ENCODE results near the gene ANKRD33. TPM values are rescaled to one million over a fixed set of nuclear protein-coding genes. Genes with fewer than 3 reads are reported as not detected.

Gene ANKRD33
- total RNA-seq, 4 donors from 2014 or later = 0.14 to 2.9 (median 0.27) TPM; not detected in 1

- H3K9me3 ChIP-seq = no peaks in the 10 kb centered on the region
- no peak overlapping the region for H3K27ac ChIP-seq
- no peak overlapping the region for H3K4me3 ChIP-seq
- TF ChIP-seq POLR2A (IDR thresholded peaks at IDR 0.05) = no peak
- TF ChIP-seq, protein P1, sequence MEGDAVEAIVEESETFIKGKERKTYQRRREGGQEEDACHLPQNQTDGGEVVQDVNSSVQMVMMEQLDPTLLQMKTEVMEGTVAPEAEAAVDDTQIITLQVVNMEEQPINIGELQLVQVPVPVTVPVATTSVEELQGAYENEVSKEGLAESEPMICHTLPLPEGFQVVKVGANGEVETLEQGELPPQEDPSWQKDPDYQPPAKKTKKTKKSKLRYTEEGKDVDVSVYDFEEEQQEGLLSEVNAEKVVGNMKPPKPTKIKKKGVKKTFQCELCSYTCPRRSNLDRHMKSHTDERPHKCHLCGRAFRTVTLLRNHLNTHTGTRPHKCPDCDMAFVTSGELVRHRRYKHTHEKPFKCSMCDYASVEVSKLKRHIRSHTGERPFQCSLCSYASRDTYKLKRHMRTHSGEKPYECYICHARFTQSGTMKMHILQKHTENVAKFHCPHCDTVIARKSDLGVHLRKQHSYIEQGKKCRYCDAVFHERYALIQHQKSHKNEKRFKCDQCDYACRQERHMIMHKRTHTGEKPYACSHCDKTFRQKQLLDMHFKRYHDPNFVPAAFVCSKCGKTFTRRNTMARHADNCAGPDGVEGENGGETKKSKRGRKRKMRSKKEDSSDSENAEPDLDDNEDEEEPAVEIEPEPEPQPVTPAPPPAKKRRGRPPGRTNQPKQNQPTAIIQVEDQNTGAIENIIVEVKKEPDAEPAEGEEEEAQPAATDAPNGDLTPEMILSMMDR (IDR thresholded peaks at IDR 0.05) = no peak
- no peaks in the 10 kb centered on the region for H3K36me3 ChIP-seq
- no peaks in the 10 kb centered on the region for H3K27me3 ChIP-seq
- DNase-seq = no peak
- H3K4me1 ChIP-seq = no peaks in the 10 kb centered on the region
- intact Hi-C loops (cut with DNase I; ENCODE audit: low total_unique reads) = no loop called here
Observed at GRCh38 chr12:51938726-51939125, 50.8 kb downstream of the ANKRD33 start.

DNA sequence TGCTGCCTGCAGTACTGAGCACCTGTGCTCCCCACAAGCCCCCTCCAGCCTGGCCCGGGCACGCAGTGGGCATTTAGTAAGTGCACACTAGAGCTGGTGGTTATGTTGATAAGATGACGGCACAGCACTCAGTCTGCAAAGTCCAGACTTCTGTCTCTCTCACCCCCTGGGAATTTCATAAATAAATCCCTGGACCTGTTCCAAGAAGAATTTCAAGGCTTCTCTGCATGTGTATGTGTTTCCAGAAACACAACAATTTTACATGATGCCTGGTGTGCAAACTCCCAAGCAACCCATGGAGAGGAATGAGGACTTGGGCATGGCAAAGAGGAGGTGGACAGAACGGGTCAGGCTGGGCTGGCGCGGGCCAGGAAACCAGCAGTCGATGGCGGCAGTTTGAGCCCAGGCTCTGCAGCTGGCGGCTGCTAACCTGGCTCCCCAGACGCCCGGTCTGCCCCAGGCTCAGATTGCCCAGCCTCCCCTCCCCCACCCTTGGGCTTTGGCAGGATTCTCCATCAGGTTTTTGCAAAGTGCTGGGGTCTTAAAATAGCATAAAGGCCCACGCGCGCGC lies 53.2 kb downstream of the ANKRD33 start:
- Histone ChIP-seq H3K9me3 (peaks cover 0 to 3% of the 10 kb centered on the region in 2 donors), H3K27ac (no peak overlapping the region), H3K4me1 (no peaks in the 10 kb centered on the region), H3K4me3 (no peak overlapping the region), H3K36me3 (no peaks in the 10 kb centered on the region), H3K27me3 (no peaks in the 10 kb centered on the region)
- DNase-seq = no peak
- intact Hi-C loops (cut with DNase I; ENCODE audit: low total_unique reads) = no loop called here
- TF ChIP-seq POLR2A (IDR thresholded peaks at IDR 0.05) = no peak
- TF ChIP-seq, protein P1 (IDR thresholded peaks at IDR 0.05) = no peak

Other genes with a start within 250 kb of the ANKRD33 start
- gene FIGNL2, start 39.4 kb upstream of the ANKRD33 start, total RNA-seq = 1 to 10 TPM in 2 of 4 donors, not detected in 2; 1.7 to 2.7 TPM
- gene ACVRL1, start 19.4 kb downstream of the ANKRD33 start, total RNA-seq = 100 to 1,000 TPM in 3 of 4 donors, 10 to 100 TPM in 1; 52.1 to 161 (median 127) TPM
- 10 to 100 TPM in 3 of 4 donors, 1 to 10 TPM in 1; 2.6 to 31.6 (median 14.4) TPM for gene ACVR1B, start 63.6 kb downstream of the ANKRD33 start, total RNA-seq
- 100 to 1,000 TPM in 1 of 4 donors, 10 to 100 TPM in 2, 1 to 10 TPM in 1; 6.4 to 153 (median 42.1) TPM for gene TAMALIN, start 118.8 kb downstream of the ANKRD33 start, total RNA-seq
- 100 to 1,000 TPM in 3 of 4 donors, 10 to 100 TPM in 1; 31.7 to 297 (median 135) TPM for gene NR4A1, start 163.3 kb downstream of the ANKRD33 start, total RNA-seq
- gene ATG101, start 181.9 kb downstream of the ANKRD33 start, total RNA-seq = 10 to 100 TPM; 28.3 to 42.1 (median 37.2) TPM
- gene SMIM41, start 191.6 kb downstream of the ANKRD33 start, total RNA-seq = not detected